ENCODE measurements around the gene VPS4A.

DNA sequence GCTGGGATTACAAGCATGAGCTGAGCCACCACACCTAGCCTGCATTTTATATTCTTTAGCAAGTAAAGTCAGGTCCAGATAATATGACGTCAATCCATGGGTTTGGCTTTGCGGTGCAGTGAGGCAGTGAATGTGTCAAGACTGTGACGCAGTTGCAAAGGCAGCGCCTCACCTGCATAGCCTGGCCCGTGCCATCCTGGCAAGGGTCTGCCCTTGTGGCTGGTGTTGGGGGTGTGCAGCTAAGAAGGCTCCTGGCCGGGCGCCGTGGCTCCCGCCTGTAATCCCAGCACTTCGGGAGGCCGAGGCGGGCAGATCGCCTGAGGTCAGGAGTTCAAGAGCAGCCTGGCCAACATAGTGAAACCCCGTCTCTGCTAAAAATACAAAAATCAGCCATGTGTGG, 12.3 kb downstream of the VPS4A start:
- no peak for TF ChIP-seq CTCF (IDR thresholded peaks at IDR 0.05; ENCODE audit: low read depth, low read length)
- no peak for TF ChIP-seq EZH2phosphoT487 (IDR thresholded peaks at IDR 0.05; ENCODE audit: low read depth)

Data from OCI-LY3 (cell line).